A549 (cell line): ENCODE measurements around the gene DOK5. TPM values are rescaled to one million over a fixed set of nuclear protein-coding genes. Genes with fewer than 3 reads are reported as not detected.

Experiments
- ATAC-seq, 2 experiments: fragments of 200-7000 bp in 1 of 2; fragments of >200 bp in 1 of 2; cut with Nextera tagmentation in 1 of 2; cut with Tn5 transposase in 1 of 2; 3 replicates each; pipeline versions ENCODE4 v1.8.0 to v1.9.1; 2018 to 2020; ENCODE audit warnings: mild to moderate bottlenecking in 1 of 2, moderate library complexity in 1 of 2
- CTCF ChIA-PET: fragments of 300-600 bp; sonication (Branson Sonifier 250); formaldehyde crosslinking; extraction: SDS; loops from one replicate; lab custom pipeline; 2021; ENCODE audit warnings: antibody characterized with exemption, inconsistent platforms; lab: Yijun Ruan, JAX
- POLR2A ChIA-PET: fragments of 350-600 bp; formaldehyde crosslinking; extraction: SDS; loops from one replicate; lab custom pipeline; 2021; ENCODE audit warnings: antibody characterized with exemption, inconsistent platforms; lab: Yijun Ruan, JAX
- DNase-seq, 2 experiments: peaks; one replicate each; pipeline versions ENCODE4 v3.0.0 to v3.0.0-alpha.2; 2011 to 2016; ENCODE audit warnings: low read depth in 1 of 2, low spot score in 1 of 2
- FAIRE-seq: peaks from 2 replicates; lab custom pipeline; 2011; peaks lifted over from hg19 to GRCh38; lab: Jason Lieb, UNC
- H3K27ac ChIP-seq, 2 experiments: fragments of >200 bp; sonication (Bioruptor Twin); formaldehyde crosslinking; 3 replicates each; pipeline ENCODE4 v1.5.1; 2016 to 2017
- H3K4me1 ChIP-seq: fragments of >200 bp; sonication (Bioruptor Twin); formaldehyde crosslinking; 3 replicates; pipeline ENCODE4 v1.6.1; 2016
- H3K4me2 ChIP-seq: fragments of >200 bp; sonication (Bioruptor Twin); formaldehyde crosslinking; 3 replicates; pipeline ENCODE4 v1.6.1; 2016
- H3K4me3 ChIP-seq: fragments of >200 bp; sonication (Bioruptor Twin); formaldehyde crosslinking; 3 replicates; pipeline ENCODE4 v1.5.1; 2016
- H3K9me3 ChIP-seq: fragments of >200 bp; sonication (Bioruptor Twin); formaldehyde crosslinking; 3 replicates; pipeline ENCODE4 v1.6.1; 2016
- BHLHE40 ChIP-seq: IDR thresholded peaks from 2 replicates; pipeline ENCODE4 v1.6.1; 2012; ENCODE audit warnings: low read depth, low read length, inconsistent platforms
- CTCF ChIP-seq: fragments of >200 bp; sonication (Bioruptor Twin); formaldehyde crosslinking; IDR thresholded peaks from 3 replicates; pipeline ENCODE4 v1.5.1; 2016
- E2F6 ChIP-seq: IDR thresholded peaks from 2 replicates; pipeline ENCODE4 v1.6.1; 2012; ENCODE audit warnings: low read depth, borderline replicate concordance
- EHF ChIP-seq: fragments of 250-450 bp; sonication (Bioruptor Pico); IDR thresholded peaks from 2 replicates; pipeline ENCODE4 v1.5.0; 2020; ENCODE audit warnings: mild to moderate bottlenecking
- EHMT2 ChIP-seq: fragments of 200-600 bp; sonication (generic); IDR thresholded peaks from 2 replicates; pipeline ENCODE4 v1.6.1; 2016; ENCODE audit warnings: antibody characterized with exemption, low read depth, mild to moderate bottlenecking, moderate library complexity
- EP300 ChIP-seq, 2 experiments: fragments of >200 bp; sonication (Bioruptor Twin); formaldehyde crosslinking; IDR thresholded peaks; 2 replicates in 1 of 2; 3 replicates in 1 of 2; pipeline ENCODE4 v1.6.1; 2016 to 2017
- GATA3 ChIP-seq: IDR thresholded peaks from 2 replicates; pipeline ENCODE4 v1.6.1; 2012; ENCODE audit warnings: borderline replicate concordance
- HOXA7 ChIP-seq: fragments of 250-450 bp; sonication (Bioruptor Pico); IDR thresholded peaks from 2 replicates; pipeline ENCODE4 v1.5.0; 2020; ENCODE audit warnings: mild to moderate bottlenecking, moderate library complexity
- JUNB ChIP-seq: fragments of >200 bp; sonication (Bioruptor Twin); formaldehyde crosslinking; IDR thresholded peaks from 2 replicates; pipeline ENCODE4 v1.6.1; 2016
- KDM1A ChIP-seq: fragments of 200-600 bp; sonication (generic); IDR thresholded peaks from 2 replicates; pipeline ENCODE4 v1.6.1; 2016; ENCODE audit warnings: low read depth, mild to moderate bottlenecking
- MAX ChIP-seq: IDR thresholded peaks from 2 replicates; pipeline ENCODE4 v1.6.1; 2012
- MYC ChIP-seq: IDR thresholded peaks from 2 replicates; pipeline ENCODE4 v1.6.1; 2012; ENCODE audit warnings: mild to moderate bottlenecking, inconsistent platforms, low read length, improper control_type of control experiment, borderline replicate concordance
- NFE2L2 ChIP-seq: fragments of 150-350 bp; conservative IDR thresholded peaks from 2 replicates; pipeline ENCODE4 v1.6.1; 2014; ENCODE audit warnings: low read length
- NPAS2 ChIP-seq: fragments of 250-450 bp; sonication (Bioruptor Pico); IDR thresholded peaks from 2 replicates; pipeline ENCODE4 v1.8.0; 2022; ENCODE audit warnings: mild to moderate bottlenecking, moderate library complexity, borderline replicate concordance
- NR3C1 ChIP-seq: fragments of >200 bp; sonication (Bioruptor Twin); formaldehyde crosslinking; IDR thresholded peaks from 3 replicates; pipeline ENCODE4 v1.6.1; 2017
- RAD21 ChIP-seq, 2 experiments: fragments of >200 bp in 1 of 2; sonication (Bioruptor Twin) in 1 of 2; formaldehyde crosslinking in 1 of 2; IDR thresholded peaks in 1 of 2; conservative IDR thresholded peaks in 1 of 2; 2 replicates in 1 of 2; 3 replicates in 1 of 2; pipeline ENCODE4 v1.6.1; 2012 to 2018; ENCODE audit warnings: inconsistent platforms in 1 of 2
- RARB ChIP-seq: fragments of 250-450 bp; sonication (Bioruptor Pico); IDR thresholded peaks from 2 replicates; pipeline ENCODE4 v1.8.0; 2021; ENCODE audit warnings: mild to moderate bottlenecking, moderate library complexity
- RFX5 ChIP-seq: fragments of 450-650 bp; IDR thresholded peaks from 2 replicates; pipeline ENCODE4 v1.7.1; 2014; ENCODE audit warnings: antibody characterized with exemption, mild to moderate bottlenecking, moderate library complexity
- RNF2 ChIP-seq: fragments of 200-600 bp; sonication (generic); IDR thresholded peaks from 2 replicates; pipeline ENCODE4 v1.6.1; 2016; ENCODE audit warnings: low read depth, mild to moderate bottlenecking, antibody characterized with exemption, moderate library complexity, borderline replicate concordance
- TP53 ChIP-seq: fragments of 250-450 bp; sonication (Bioruptor Pico); IDR thresholded peaks from 2 replicates; pipeline ENCODE4 v1.5.0; 2021; ENCODE audit warnings: mild to moderate bottlenecking, moderate library complexity
- USF2 ChIP-seq: fragments of 450-650 bp; IDR thresholded peaks from 2 replicates; pipeline ENCODE4 v1.6.1; 2014; ENCODE audit warnings: antibody characterized with exemption
- ZC3H11A ChIP-seq: fragments of 450-650 bp; IDR thresholded peaks from 2 replicates; pipeline ENCODE4 v1.6.1; 2014; ENCODE audit warnings: antibody characterized with exemption, mild to moderate bottlenecking
- ZNF302 ChIP-seq: fragments of 250-450 bp; sonication (Bioruptor Pico); IDR thresholded peaks from 2 replicates; pipeline ENCODE4 v1.9.0; 2021; ENCODE audit warnings: inconsistent platforms, mild to moderate bottlenecking, moderate library complexity
- WGBS: methylation state at CpG from one replicate; pipeline ENCODE4 v1.1.6; 2017; ENCODE audit errors: missing lambda C conversion rate; 5-methylcytosine and 5-hydroxymethylcytosine counted together
- polyA plus RNA-seq, 4 experiments: library from polyadenylated mRNA; depleted of rRNA in 3 of 4; stranded (reverse); fragments of >200 nt; fragmentation: RNase III in 1 of 4; extraction: RNeasy Plus Mini Kit Qiagen cat#74134 plus additional on column Dnase treatment in 1 of 4; gene quantifications; 2 replicates in 3 of 4; 3 replicates in 1 of 4; pipeline ENCODE4 v1.2.3, GENCODE V29; 2011 to 2017
- TF ChIP-seq, protein P1 (sequence below): fragments of 150-350 bp; IDR thresholded peaks from 2 replicates; pipeline ENCODE4 v1.6.1; 2014; ENCODE audit warnings: low read depth, mild to moderate bottlenecking, low read length
- TF ChIP-seq, protein P2 (sequence below): fragments of 250-450 bp; sonication (Bioruptor Pico); IDR thresholded peaks from 2 replicates; pipeline ENCODE4 v1.5.0; 2021; ENCODE audit warnings: mild to moderate bottlenecking, moderate library complexity, borderline replicate concordance

Gene DOK5
- polyA plus RNA-seq, 2 of the 4 experiments (the other 2 are of a cell fraction), result not detected

GRCh38 chr20:54481442-54481841 lies 6.0 kb downstream of the DOK5 start:
- ATAC-seq (no peak), FAIRE-seq (no peak), DNase-seq (no peak)
- WGBS, result 33% methylated on average over 4 of the region's 4 CpGs
- ChIA-PET POLR2A (no interaction called here), CTCF (no interaction called here)
- TF ChIP-seq NFE2L2 (no peak), USF2 (no peak), NR3C1 (no peak), TP53 (CRISPR knock-in tag) (no peak), KDM1A (no peak), CTCF (no peak), EHMT2 (no peak)
- H3K9me3 ChIP-seq, result no peaks in the 10 kb centered on the region
- H3K27ac ChIP-seq, result no peak overlapping the region
- H3K4me1 ChIP-seq, result no peaks in the 10 kb centered on the region; the same call in 2 of the 3 replicates
- H3K4me2 ChIP-seq, result no peak overlapping the region
- H3K4me3 ChIP-seq, result no peak overlapping the region

GRCh38 chr20:54485631-54486030 lies 10.2 kb downstream of the DOK5 start:
- CTCF ChIA-PET, result no interaction called here
- ATAC-seq, result no peak
- no peaks in the 10 kb centered on the region for H3K4me1 ChIP-seq
- no peak overlapping the region for H3K4me3 ChIP-seq
- no peak overlapping the region for H3K4me2 ChIP-seq
- no peak overlapping the region for H3K27ac ChIP-seq
- 21% methylated on average over 8 of the region's 8 CpGs for WGBS
- POLR2A ChIA-PET, result no interaction called here
- DNase-seq, result no peak
- FAIRE-seq, result no peak
- no peaks in the 10 kb centered on the region for H3K9me3 ChIP-seq
- no peak for TF ChIP-seq RARB (CRISPR knock-in tag)
- TF ChIP-seq NPAS2, result no peak
- no peak for TF ChIP-seq GATA3
- TF ChIP-seq, protein P1, sequence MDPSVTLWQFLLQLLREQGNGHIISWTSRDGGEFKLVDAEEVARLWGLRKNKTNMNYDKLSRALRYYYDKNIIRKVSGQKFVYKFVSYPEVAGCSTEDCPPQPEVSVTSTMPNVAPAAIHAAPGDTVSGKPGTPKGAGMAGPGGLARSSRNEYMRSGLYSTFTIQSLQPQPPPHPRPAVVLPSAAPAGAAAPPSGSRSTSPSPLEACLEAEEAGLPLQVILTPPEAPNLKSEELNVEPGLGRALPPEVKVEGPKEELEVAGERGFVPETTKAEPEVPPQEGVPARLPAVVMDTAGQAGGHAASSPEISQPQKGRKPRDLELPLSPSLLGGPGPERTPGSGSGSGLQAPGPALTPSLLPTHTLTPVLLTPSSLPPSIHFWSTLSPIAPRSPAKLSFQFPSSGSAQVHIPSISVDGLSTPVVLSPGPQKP, result no peak
- TF ChIP-seq EHF (CRISPR knock-in tag), result no peak
- TF ChIP-seq MAX, result no peak
- TF ChIP-seq RFX5, result no peak
- no peak for TF ChIP-seq CTCF
- TF ChIP-seq E2F6, result no peak
- TF ChIP-seq NR3C1, result no peak
- no peak for TF ChIP-seq RAD21 (conservative IDR thresholded peaks at IDR 0.05 in 1 of 2, IDR thresholded peaks at IDR 0.05 in 1 of 2)

DNA sequence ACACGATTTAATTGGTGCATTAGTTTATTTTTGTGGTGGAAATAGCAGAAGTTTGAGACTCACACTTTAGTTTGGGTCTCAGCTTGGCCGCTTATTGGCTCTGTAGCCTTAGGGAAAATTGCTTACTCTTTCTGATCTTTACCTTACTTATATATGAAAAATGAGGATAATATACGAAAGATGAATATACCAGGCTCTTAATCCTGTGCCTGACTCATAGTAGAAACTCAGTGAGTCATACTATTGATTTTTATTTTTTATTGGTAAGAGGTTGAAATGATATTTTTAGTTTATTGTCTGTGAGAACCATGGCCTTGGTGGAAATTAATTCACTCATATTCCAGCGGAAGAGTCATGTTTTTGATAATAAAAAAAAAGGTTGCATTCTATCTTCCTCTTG lies 11.2 kb downstream of the DOK5 start:
- ChIA-PET POLR2A (no interaction called here), CTCF (no interaction called here)
- FAIRE-seq (no peak), ATAC-seq (no peak), DNase-seq (no peak)
- Histone ChIP-seq H3K4me1 (no peaks in the 10 kb centered on the region), H3K27ac (no peak overlapping the region), H3K9me3 (no peaks in the 10 kb centered on the region), H3K4me2 (no peak overlapping the region), H3K4me3 (no peak overlapping the region)
- 21% methylated on average over 4 of the region's 4 CpGs for WGBS
- TF ChIP-seq RARB (CRISPR knock-in tag), result no peak
- no peak for TF ChIP-seq ZNF302
- TF ChIP-seq, protein P2, sequence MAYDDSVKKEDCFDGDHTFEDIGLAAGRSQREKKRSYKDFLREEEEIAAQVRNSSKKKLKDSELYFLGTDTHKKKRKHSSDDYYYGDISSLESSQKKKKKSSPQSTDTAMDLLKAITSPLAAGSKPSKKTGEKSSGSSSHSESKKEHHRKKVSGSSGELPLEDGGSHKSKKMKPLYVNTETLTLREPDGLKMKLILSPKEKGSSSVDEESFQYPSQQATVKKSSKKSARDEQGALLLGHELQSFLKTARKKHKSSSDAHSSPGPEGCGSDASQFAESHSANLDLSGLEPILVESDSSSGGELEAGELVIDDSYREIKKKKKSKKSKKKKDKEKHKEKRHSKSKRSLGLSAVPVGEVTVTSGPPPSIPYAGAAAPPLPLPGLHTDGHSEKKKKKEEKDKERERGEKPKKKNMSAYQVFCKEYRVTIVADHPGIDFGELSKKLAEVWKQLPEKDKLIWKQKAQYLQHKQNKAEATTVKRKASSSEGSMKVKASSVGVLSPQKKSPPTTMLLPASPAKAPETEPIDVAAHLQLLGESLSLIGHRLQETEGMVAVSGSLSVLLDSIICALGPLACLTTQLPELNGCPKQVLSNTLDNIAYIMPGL, result no peak
- no peak for TF ChIP-seq NR3C1
- no peak for TF ChIP-seq EHF (CRISPR knock-in tag)
- no peak for TF ChIP-seq HOXA7 (CRISPR knock-in tag)
- no peak for TF ChIP-seq JUNB
- no peak for TF ChIP-seq RNF2
- no peak for TF ChIP-seq GATA3
- no peak for TF ChIP-seq MYC
- TF ChIP-seq MAX, result no peak
- no peak for TF ChIP-seq ZC3H11A
- TF ChIP-seq EP300 (IDR thresholded peaks at IDR 0.05), result no peak
- TF ChIP-seq BHLHE40, result no peak
